C4-2B (cell line): Measurements from ENCODE around the gene DIS3L2.

Experiments used
- CTCF ChIP-seq: fragments of 450-650 bp; conservative IDR thresholded peaks from 2 replicates; pipeline ENCODE4 v1.5.1; 2017; ENCODE audit warnings: mild to moderate bottlenecking
- ZFX ChIP-seq: fragments of 450-650 bp; IDR thresholded peaks from 2 replicates; pipeline ENCODE4 v1.6.1; 2017

GRCh38 chr2:232250246-232251175 is 289.0 kb downstream of the DIS3L2 start:
- TF ChIP-seq CTCF (no peak), ZFX (no peak)
